ENCODE measurements around the gene UBE2N.
"Not testable (repeated sequence)": the region's sequence is repeated elsewhere in the genome, so short reads cannot be mapped to it uniquely, and the experiment has no call there.

UBE2N gene

GRCh38 chr12:93409343-93410187, 32.2 kb downstream of the UBE2N start:
- not testable (repeated sequence) for DNase-seq

- DNase-seq: no peak
Observed at GRCh38 chr12:93408813-93409212, 32.9 kb downstream of the UBE2N start.

GRCh38 chr12:93407963-93408283, 33.8 kb downstream of the UBE2N start:
- no peak for DNase-seq

GRCh38 chr12:93407054-93407962, 34.4 kb downstream of the UBE2N start:
- DNase-seq: no peak

- DNase-seq: no peak
Observed at GRCh38 chr12:93404961-93405849, 36.5 kb downstream of the UBE2N start.

GRCh38 chr12:93403988-93404803, 37.6 kb downstream of the UBE2N start:
- no peak for DNase-seq

GRCh38 chr12:93402333-93403311, 39.1 kb downstream of the UBE2N start:
- no peak for DNase-seq

- not testable (repeated sequence) for DNase-seq
Observed at GRCh38 chr12:93399183-93399863, 42.4 kb downstream of the UBE2N start.

GRCh38 chr12:93397412-93397811, 44.3 kb downstream of the UBE2N start:
- no peak for DNase-seq

- no peak for DNase-seq
Observed at GRCh38 chr12:93393425-93393824, 48.3 kb downstream of the UBE2N start.

- DNase-seq: no peak
Observed at GRCh38 chr12:93390549-93391297, 51.0 kb downstream of the UBE2N start.

- DNase-seq: no peak
Observed at GRCh38 chr12:93390031-93390430, 51.7 kb downstream of the UBE2N start.

- peak in 1 of 5 donors; percentile 10 for DNase-seq
Observed at GRCh38 chr12:93387780-93388179, 54.0 kb downstream of the UBE2N start.

- not testable (repeated sequence) for DNase-seq
Observed at GRCh38 chr12:93381976-93382437, 59.7 kb downstream of the UBE2N start.

GRCh38 chr12:93381161-93381975, 60.4 kb downstream of the UBE2N start:
- no peak for DNase-seq

GRCh38 chr12:93380480-93381121, 61.1 kb downstream of the UBE2N start:
- peak in 1 of 5 donors; percentile 9 for DNase-seq

- no peak for DNase-seq
Observed at GRCh38 chr12:93379981-93380361, 61.8 kb downstream of the UBE2N start.
